WERI-Rb-1 (cell line): ENCODE results near the gene COASY.
A peak's percentile ranks its signal among the peaks of the same experiment; 100 is the strongest.

Experiments
- DNase-seq: peaks from one replicate; pipeline ENCODE4 v3.0.0-alpha.2; 2020
- H3K27ac ChIP-seq: fragments of 250-450 bp; sonication (Bioruptor Pico); 2 replicates; pipeline ENCODE4 v1.5.1; 2020; ENCODE audit warnings: mild to moderate bottlenecking, moderate library complexity
- H3K27me3 ChIP-seq: fragments of 250-450 bp; sonication (Bioruptor Pico); 2 replicates; pipeline ENCODE4 v1.5.1; 2021; ENCODE audit warnings: mild to moderate bottlenecking, low read depth, moderate library complexity; ENCODE audit not compliant: insufficient read depth, severe bottlenecking
- H3K36me3 ChIP-seq: fragments of 250-450 bp; sonication (Bioruptor Pico); 2 replicates; pipeline ENCODE4 v1.5.1; 2020; ENCODE audit warnings: mild to moderate bottlenecking, moderate library complexity
- H3K4me3 ChIP-seq: 2 replicates; pipeline ENCODE4 v1.5.1; 2011; ENCODE audit warnings: low read depth, mild to moderate bottlenecking, control low read depth, low read length
- H3K9me3 ChIP-seq: fragments of 250-450 bp; sonication (Bioruptor Pico); 2 replicates; pipeline ENCODE4 v1.5.1; 2021; ENCODE audit warnings: mild to moderate bottlenecking, moderate library complexity; ENCODE audit not compliant: severe bottlenecking
- CTCF ChIP-seq: IDR thresholded peaks from 2 replicates; pipeline ENCODE4 v1.5.1; 2011; ENCODE audit warnings: low read depth, mild to moderate bottlenecking, control low read depth, inconsistent platforms, low read length

Gene COASY

GRCh38 chr17:42561897-42562387, at the start of gene COASY:
COASY (plus strand) TSS chr17:42562148; CDS start chr17:42562623, 475 bp downstream.
- DNase-seq: peak; percentile 99
- Histone ChIP-seq H3K27me3 (no peaks in the 10 kb centered on the region), H3K36me3 (peaks cover 37% of the 10 kb centered on the region), H3K27ac (peak within 1 kb of the TSS; percentile 85), H3K4me3 (peak within 1 kb of the TSS; percentile 95), H3K9me3 (no peaks in the 10 kb centered on the region)
- no peak for TF ChIP-seq CTCF

- TF ChIP-seq CTCF: no peak
- no peaks in the 10 kb centered on the region for H3K27me3 ChIP-seq
- H3K4me3 ChIP-seq: no peak overlapping the region
- H3K9me3 ChIP-seq: no peaks in the 10 kb centered on the region
- DNase-seq: no peak
- H3K36me3 ChIP-seq: peaks cover 66% of the 10 kb centered on the region
- H3K27ac ChIP-seq: no peak overlapping the region
Measured at GRCh38 chr17:42512246-42512645, 49.7 kb upstream of the COASY start.

GRCh38 chr17:42512733-42513251, 49.2 kb upstream of the COASY start:
- TF ChIP-seq CTCF: no peak
- H3K27ac ChIP-seq: no peak overlapping the region
- peaks cover 63% of the 10 kb centered on the region for H3K36me3 ChIP-seq
- DNase-seq: no peak
- H3K27me3 ChIP-seq: no peaks in the 10 kb centered on the region
- no peaks in the 10 kb centered on the region for H3K9me3 ChIP-seq
- no peak overlapping the region for H3K4me3 ChIP-seq

- H3K4me3 ChIP-seq: no peak overlapping the region
- no peak overlapping the region for H3K27ac ChIP-seq
- no peak for DNase-seq
- H3K27me3 ChIP-seq: no peaks in the 10 kb centered on the region
- H3K36me3 ChIP-seq: peaks cover 59% of the 10 kb centered on the region
- no peaks in the 10 kb centered on the region for H3K9me3 ChIP-seq
- TF ChIP-seq CTCF: no peak
Measured at GRCh38 chr17:42513686-42514085, 48.3 kb upstream of the COASY start.

- Histone ChIP-seq H3K27me3 (no peaks in the 10 kb centered on the region), H3K27ac (no peak overlapping the region), H3K4me3 (no peak overlapping the region), H3K36me3 (peaks cover 53% of the 10 kb centered on the region), H3K9me3 (no peaks in the 10 kb centered on the region)
- no peak for TF ChIP-seq CTCF
- no peak for DNase-seq
Measured at GRCh38 chr17:42514279-42514678, 47.7 kb upstream of the COASY start.

- no peak for TF ChIP-seq CTCF
- no peak overlapping the region for H3K4me3 ChIP-seq
- no peak for DNase-seq
- H3K27me3 ChIP-seq: no peaks in the 10 kb centered on the region
- H3K27ac ChIP-seq: no peak overlapping the region
- no peaks in the 10 kb centered on the region for H3K9me3 ChIP-seq
- peaks cover 48% of the 10 kb centered on the region for H3K36me3 ChIP-seq
Measured at GRCh38 chr17:42514867-42515266, 47.1 kb upstream of the COASY start.
